Measurements from ENCODE around the gene PXMP4. TPM values are rescaled to one million over a fixed set of nuclear protein-coding genes. Genes with fewer than 3 reads are reported as not detected.
A peak's percentile ranks its signal among the peaks of the same experiment; 100 is the strongest.

Gene PXMP4
- total RNA-seq, 1 experiment from 2014 or later, result 7.5 TPM

GRCh38 chr20:33654680-33655161 is 65.4 kb downstream of the PXMP4 start:
- H3K27ac ChIP-seq (ENCODE audit: low read depth, low read length, poor library complexity, severe bottlenecking), result no peak overlapping the region
- peaks cover 16% of the 10 kb centered on the region for H3K36me3 ChIP-seq (ENCODE audit: insufficient read depth, low read length, poor library complexity, severe bottlenecking)
- TF ChIP-seq CTCF (conservative IDR thresholded peaks at IDR 0.05; ENCODE audit: low read depth, low read length) (no peak), EZH2 (IDR thresholded peaks at IDR 0.05; ENCODE audit: borderline replicate concordance, low read depth, low read length, poor library complexity, severe bottlenecking) (no peak)
- no peak for DNase-seq (ENCODE audit: low spot score)
- ChIA-PET CTCF (interaction anchor here (0.6 kb wide), 1 partner anchor 51 kb away, joined by 5 read pairs; no protein-coding TSS in a partner anchor), POLR2A (ENCODE audit: low non-redundant PET) (no interaction called here)
- BruUV-seq (replicated peaks), result no TSS peak
- H3K4me1 ChIP-seq (ENCODE audit: insufficient read depth, low read length, poor library complexity, severe bottlenecking), result no peaks in the 10 kb centered on the region
- intact Hi-C loops (cut with micrococcal nuclease; ENCODE audit: unreplicated experiment), result no loop called here
- no peaks in the 10 kb centered on the region for H3K9me3 ChIP-seq (ENCODE audit: low read depth, low read length, poor library complexity, severe bottlenecking)
- no peaks in the 10 kb centered on the region for H3K27me3 ChIP-seq (replicated peaks; ENCODE audit: insufficient read depth, low read depth, low read length, poor library complexity)
- H3K4me3 ChIP-seq (ENCODE audit: low read depth, low read length, poor library complexity, severe bottlenecking), result no peak overlapping the region

DNA sequence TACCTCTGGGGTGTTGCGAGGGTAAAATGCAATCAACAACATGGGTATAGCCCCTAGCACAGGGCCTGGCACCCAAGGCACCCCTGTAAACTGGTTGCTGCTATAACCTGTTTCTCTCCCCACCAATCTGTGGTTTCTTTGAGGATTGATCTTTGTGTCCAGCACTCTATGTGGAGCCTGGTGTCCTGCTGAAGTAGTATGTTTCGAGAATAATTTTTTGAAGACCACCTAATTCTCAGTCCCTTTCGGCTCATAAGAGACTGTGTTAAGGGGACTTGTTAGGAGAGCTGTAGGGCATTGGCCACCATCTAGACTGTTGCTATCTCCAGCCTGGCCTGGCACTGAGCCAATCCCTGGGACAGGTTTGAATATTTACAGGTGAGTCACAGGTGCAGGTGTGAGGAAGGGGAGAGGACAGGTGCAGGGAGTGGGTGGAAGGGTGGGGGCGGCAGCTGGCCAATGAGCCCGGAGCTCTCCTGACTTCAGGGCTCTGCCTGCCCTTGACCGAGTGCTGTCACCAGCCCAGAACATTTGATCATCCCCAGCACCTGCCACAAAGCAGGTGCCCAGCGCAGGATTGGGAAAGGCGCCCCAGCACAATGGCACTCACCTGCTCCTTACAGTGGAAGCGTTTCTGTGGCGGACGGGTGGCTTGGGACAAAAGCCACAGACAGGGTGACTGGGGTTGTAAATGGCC is 66.1 kb downstream of the PXMP4 start:
- no peak overlapping the region for H3K4me3 ChIP-seq (ENCODE audit: low read depth, low read length, poor library complexity, severe bottlenecking)
- ChIA-PET CTCF (interaction anchor here (0.6 to 1.0 kb wide), 4 partner anchors 9 to 201 kb away, joined by 3 to 11 read pairs (median 7); no protein-coding TSS in a partner anchor), POLR2A (ENCODE audit: low non-redundant PET) (interaction anchor here (0.6 kb wide), 1 partner anchor 9 kb away, joined by 3 read pairs; no protein-coding TSS in a partner anchor)
- peaks cover 12% of the 10 kb centered on the region for H3K36me3 ChIP-seq (ENCODE audit: insufficient read depth, low read length, poor library complexity, severe bottlenecking)
- BruUV-seq (replicated peaks), result no TSS peak
- TF ChIP-seq EZH2 (IDR thresholded peaks at IDR 0.05; ENCODE audit: borderline replicate concordance, low read depth, low read length, poor library complexity, severe bottlenecking), result no peak
- H3K27me3 ChIP-seq (replicated peaks; ENCODE audit: insufficient read depth, low read depth, low read length, poor library complexity), result no peaks in the 10 kb centered on the region
- no peaks in the 10 kb centered on the region for H3K9me3 ChIP-seq (ENCODE audit: low read depth, low read length, poor library complexity, severe bottlenecking)
- no peak overlapping the region for H3K27ac ChIP-seq (ENCODE audit: low read depth, low read length, poor library complexity, severe bottlenecking)
- intact Hi-C loops (cut with micrococcal nuclease; ENCODE audit: unreplicated experiment), result loop anchor here (1.0 to 2.0 kb wide), 2 partner anchors 197 to 238 kb away; no protein-coding TSS in a partner anchor
- DNase-seq (ENCODE audit: low spot score), result no peak
- no peaks in the 10 kb centered on the region for H3K4me1 ChIP-seq (ENCODE audit: insufficient read depth, low read length, poor library complexity, severe bottlenecking)

DNA sequence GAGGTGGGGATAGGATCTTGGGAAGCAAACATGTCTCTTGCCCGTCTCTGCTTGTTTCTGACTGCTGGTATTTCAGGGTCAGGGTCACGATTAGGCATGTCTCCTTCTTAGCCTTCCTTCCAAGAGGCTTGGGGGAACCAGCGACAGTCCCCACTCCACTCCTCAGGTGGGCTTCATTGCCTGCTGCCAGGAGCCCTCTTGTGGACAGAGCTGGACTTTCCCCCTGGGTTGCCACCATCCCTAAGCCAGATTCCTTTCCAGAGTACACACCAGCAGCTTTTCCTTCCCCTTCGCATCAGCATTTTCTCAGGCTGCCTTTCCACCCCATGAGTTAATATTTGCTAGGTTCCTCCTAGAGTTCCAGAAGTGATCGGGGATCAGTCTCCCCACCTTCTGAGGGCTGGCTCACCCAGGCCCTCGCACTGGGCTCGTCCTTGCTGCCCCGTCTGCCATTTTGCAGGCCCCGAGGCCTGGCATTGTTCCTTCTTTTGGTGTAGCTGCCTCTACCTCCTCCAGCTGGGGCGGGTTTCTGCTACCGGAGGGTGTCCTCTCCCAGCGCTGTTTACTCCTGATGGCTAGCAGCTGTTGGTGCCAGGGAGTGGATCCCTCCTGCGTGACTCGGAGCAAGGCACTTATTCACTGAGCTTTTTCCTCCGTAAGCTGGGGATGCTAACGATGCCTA is 66.8 kb downstream of the PXMP4 start:
- ChIA-PET POLR2A (ENCODE audit: low non-redundant PET) (interaction anchor here (0.6 kb wide), 1 partner anchor 10 kb away, joined by 3 read pairs; no protein-coding TSS in a partner anchor), CTCF (interaction anchor here (0.6 to 1.0 kb wide), 5 partner anchors 10 to 200 kb away, joined by 3 to 11 read pairs (median 6); no protein-coding TSS in a partner anchor)
- TF ChIP-seq EZH2 (IDR thresholded peaks at IDR 0.05; ENCODE audit: borderline replicate concordance, low read depth, low read length, poor library complexity, severe bottlenecking) (no peak), CTCF (conservative IDR thresholded peaks at IDR 0.05; ENCODE audit: low read depth, low read length) (peak; percentile 87)
- peak; percentile 79 for DNase-seq (ENCODE audit: low spot score)
- intact Hi-C loops (cut with micrococcal nuclease; ENCODE audit: unreplicated experiment), result loop anchor here (1.0 to 2.0 kb wide), 2 partner anchors 197 to 237 kb away; no protein-coding TSS in a partner anchor
- peaks cover 8% of the 10 kb centered on the region for H3K36me3 ChIP-seq (ENCODE audit: insufficient read depth, low read length, poor library complexity, severe bottlenecking)
- no TSS peak for BruUV-seq (replicated peaks)
- H3K4me1 ChIP-seq (ENCODE audit: insufficient read depth, low read length, poor library complexity, severe bottlenecking), result no peaks in the 10 kb centered on the region
- H3K9me3 ChIP-seq (ENCODE audit: low read depth, low read length, poor library complexity, severe bottlenecking), result no peaks in the 10 kb centered on the region
- H3K27ac ChIP-seq (ENCODE audit: low read depth, low read length, poor library complexity, severe bottlenecking), result no peak overlapping the region
- no peak overlapping the region for H3K4me3 ChIP-seq (ENCODE audit: low read depth, low read length, poor library complexity, severe bottlenecking)
- H3K27me3 ChIP-seq (replicated peaks; ENCODE audit: insufficient read depth, low read depth, low read length, poor library complexity), result no peaks in the 10 kb centered on the region

Other genes starting within 250 kb of the PXMP4 start
- 13.1 and 15.2 TPM in 2 replicates for gene CBFA2T2, start 230.2 kb downstream of the PXMP4 start, total RNA-seq (2021)
- gene C20orf144, start 58.0 kb downstream of the PXMP4 start, total RNA-seq (2021), result 0.13 and 0.22 TPM in 2 replicates
- 0.39 and 0.47 TPM in 2 replicates for gene ACTL10, start 53.4 kb downstream of the PXMP4 start, total RNA-seq (2021)
- gene NECAB3, start 45.9 kb downstream of the PXMP4 start, total RNA-seq (2021), result 83.1 and 100 TPM in 2 replicates
- 86.0 and 87.0 TPM in 2 replicates for gene E2F1, start 33.9 kb downstream of the PXMP4 start, total RNA-seq (2021)
- 4.7 and 5.0 TPM in 2 replicates for gene ZNF341, start 11.7 kb upstream of the PXMP4 start, total RNA-seq (2021)
- 68.5 and 68.9 TPM in 2 replicates for gene CHMP4B, start 91.0 kb upstream of the PXMP4 start, total RNA-seq (2021)

All from A673 (cell line).